ENCODE data around the gene CTF1.

Gene CTF1

GRCh38 chr16:30894540-30895368 lies 1.7 kb upstream of the CTF1 start:
- no peak for DNase-seq

DNA sequence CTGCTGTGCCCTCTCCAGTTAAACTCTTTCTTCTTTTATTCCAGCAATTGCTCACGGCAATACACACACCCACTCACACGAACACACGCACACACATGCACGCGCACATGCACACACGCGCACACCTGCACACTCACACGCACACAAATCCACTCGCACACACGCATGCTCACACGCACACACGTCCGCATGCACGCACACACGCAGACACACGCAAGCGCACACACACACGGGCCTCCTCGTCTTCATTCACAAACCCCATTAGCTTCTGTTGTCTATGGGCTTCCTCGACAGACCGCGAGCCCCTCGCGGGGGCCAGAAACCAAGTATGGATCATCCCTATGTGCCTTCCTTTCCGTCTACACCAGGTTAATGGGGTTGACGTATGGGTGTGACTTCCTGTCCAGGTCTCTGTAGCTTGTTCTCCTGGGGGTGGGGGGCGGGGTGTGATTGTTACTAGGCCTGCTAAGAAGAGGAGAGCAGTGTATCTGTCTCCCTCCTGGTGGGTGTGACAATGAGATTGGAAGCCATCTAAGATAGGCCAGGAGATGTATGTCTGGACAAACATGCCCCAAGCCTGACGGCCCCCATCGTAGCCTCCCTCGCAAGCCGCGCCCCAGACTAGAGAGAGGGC lies 670 bp upstream of the CTF1 start:
- Mint-ChIP-seq H3K4me1 (ENCODE audit: low read depth) (peaks cover 45% of the 10 kb centered on the region), H3K36me3 (ENCODE audit: low read depth) (peaks cover 17% of the 10 kb centered on the region), H3K9me3 (no peaks in the 10 kb centered on the region), H3K4me3 (no peak overlapping the region), H3K27me3 (no peaks in the 10 kb centered on the region), H3K27ac (peak overlapping the region; percentile 61)
- DNase-seq: peak; percentile 36

More at GRCh38 chr16:30894540-30895368, 1.7 kb upstream of the CTF1 start:
- Mint-ChIP-seq H3K4me3 (peak overlapping the region; percentile 74), H3K4me1 (ENCODE audit: low read depth) (peaks cover 44% of the 10 kb centered on the region), H3K36me3 (ENCODE audit: low read depth) (peaks cover 23% of the 10 kb centered on the region), H3K9me3 (no peaks in the 10 kb centered on the region), H3K27me3 (no peaks in the 10 kb centered on the region), H3K27ac (peak overlapping the region; percentile 91)

- Mint-ChIP-seq H3K27me3 (no peaks in the 10 kb centered on the region), H3K27ac (peak overlapping the region; percentile 92), H3K9me3 (no peaks in the 10 kb centered on the region), H3K4me3 (peak overlapping the region; percentile 66), H3K4me1 (ENCODE audit: low read depth) (peaks cover 52% of the 10 kb centered on the region), H3K36me3 (ENCODE audit: low read depth) (peaks cover 7% of the 10 kb centered on the region)
- peak; percentile 88 for DNase-seq
These were observed 697 bp downstream of the CTF1 start for GRCh38 chr16:30896889-30897733.

DNA sequence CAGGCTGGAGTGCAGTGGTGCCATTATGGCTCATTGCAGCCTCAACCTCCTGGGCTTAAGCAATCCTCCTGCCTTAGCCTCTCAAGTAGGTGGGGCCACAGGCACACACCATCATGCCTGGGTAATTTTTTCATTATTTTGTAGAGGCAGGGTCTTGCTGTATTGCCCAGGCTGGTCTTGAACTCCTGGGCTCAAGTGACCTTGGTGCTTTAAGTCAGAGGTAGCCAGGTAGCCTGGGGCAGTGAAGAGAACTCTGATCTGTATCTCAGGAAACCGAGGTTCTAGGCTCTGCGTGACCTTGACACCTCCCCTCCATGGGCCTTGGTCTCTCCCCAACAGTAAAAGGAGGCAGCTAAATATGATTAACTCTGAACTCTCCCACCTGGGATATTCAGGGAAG lies 3.4 kb downstream of the CTF1 start:
- no peak for DNase-seq
- H3K4me1 Mint-ChIP-seq (ENCODE audit: low read depth): peaks cover 51% of the 10 kb centered on the region
- H3K27ac Mint-ChIP-seq: no peak overlapping the region
- no peaks in the 10 kb centered on the region for H3K36me3 Mint-ChIP-seq (ENCODE audit: low read depth)
- peaks cover 3% of the 10 kb centered on the region for H3K9me3 Mint-ChIP-seq
- no peaks in the 10 kb centered on the region for H3K27me3 Mint-ChIP-seq
- H3K4me3 Mint-ChIP-seq: no peak overlapping the region

GRCh38 chr16:30900588-30900987 lies 4.2 kb downstream of the CTF1 start:
- H3K4me3 Mint-ChIP-seq: no peak overlapping the region

DNA sequence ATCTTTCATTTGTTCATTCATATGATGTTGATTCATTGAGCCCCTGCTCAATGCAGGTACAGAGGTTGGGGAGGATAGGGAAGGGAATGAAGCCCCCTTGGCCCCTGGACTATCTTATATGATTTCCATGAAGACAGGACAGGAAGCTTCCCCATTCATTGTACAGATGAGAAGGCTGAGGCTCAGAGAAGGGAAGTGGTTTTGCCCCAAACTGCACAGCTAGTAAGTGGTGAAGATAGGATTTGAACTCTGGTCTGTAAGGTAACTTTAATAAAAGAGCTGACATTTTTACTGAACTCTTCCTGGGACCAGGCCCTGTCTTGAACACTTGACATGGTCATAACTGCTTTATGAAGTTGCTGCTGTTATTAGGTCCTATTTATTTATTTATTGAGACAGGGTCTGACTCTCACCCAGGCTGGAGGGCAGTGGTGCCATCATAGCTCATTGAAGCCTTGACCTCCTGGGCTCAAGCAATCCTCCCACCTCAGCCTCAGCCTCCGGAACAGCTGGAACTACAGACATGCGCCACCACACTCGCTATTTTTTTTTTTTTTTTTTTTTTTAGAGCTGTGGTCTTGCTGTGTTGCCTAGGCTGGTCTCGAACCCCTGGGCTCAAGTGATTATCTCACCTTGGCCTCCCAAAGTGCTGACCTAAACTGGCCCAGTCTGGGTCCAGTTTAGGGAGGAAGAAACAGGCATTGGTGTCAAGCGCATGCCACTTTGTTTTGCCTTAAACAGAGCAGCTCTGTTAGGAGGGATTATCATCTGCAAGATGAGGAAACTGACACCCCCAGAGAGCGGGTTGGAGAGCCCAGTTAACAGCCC lies 5.0 kb downstream of the CTF1 start:
- Mint-ChIP-seq H3K27me3 (no peaks in the 10 kb centered on the region), H3K4me1 (ENCODE audit: low read depth) (peaks cover 37% of the 10 kb centered on the region), H3K36me3 (ENCODE audit: low read depth) (no peaks in the 10 kb centered on the region), H3K4me3 (peak overlapping the region; percentile 69), H3K27ac (peak overlapping the region; percentile 69), H3K9me3 (peaks cover 3% of the 10 kb centered on the region)
- DNase-seq: no peak

More at GRCh38 chr16:30900588-30900987, 4.2 kb downstream of the CTF1 start:
- H3K9me3 Mint-ChIP-seq: peaks cover 3% of the 10 kb centered on the region
- no peak overlapping the region for H3K27ac Mint-ChIP-seq
- peaks cover 44% of the 10 kb centered on the region for H3K4me1 Mint-ChIP-seq (ENCODE audit: low read depth)
- no peaks in the 10 kb centered on the region for H3K36me3 Mint-ChIP-seq (ENCODE audit: low read depth)
- no peaks in the 10 kb centered on the region for H3K27me3 Mint-ChIP-seq
- no peak for DNase-seq

- H3K27ac Mint-ChIP-seq: peak overlapping the region; percentile 96
- no peaks in the 10 kb centered on the region for H3K36me3 Mint-ChIP-seq (ENCODE audit: low read depth)
- no peaks in the 10 kb centered on the region for H3K27me3 Mint-ChIP-seq
- H3K9me3 Mint-ChIP-seq: peaks cover 3% of the 10 kb centered on the region
- peaks cover 30% of the 10 kb centered on the region for H3K4me1 Mint-ChIP-seq (ENCODE audit: low read depth)
- peak; percentile 85 for DNase-seq
- peak overlapping the region; percentile 87 for H3K4me3 Mint-ChIP-seq
These were observed 5.9 kb downstream of the CTF1 start for GRCh38 chr16:30902029-30902972.

- H3K4me3 Mint-ChIP-seq: peak overlapping the region; percentile 87
- peak overlapping the region; percentile 96 for H3K27ac Mint-ChIP-seq
- peak; percentile 57 for DNase-seq
- no peaks in the 10 kb centered on the region for H3K27me3 Mint-ChIP-seq
- peaks cover 3% of the 10 kb centered on the region for H3K9me3 Mint-ChIP-seq
- no peaks in the 10 kb centered on the region for H3K36me3 Mint-ChIP-seq (ENCODE audit: low read depth)
- H3K4me1 Mint-ChIP-seq (ENCODE audit: low read depth): peaks cover 33% of the 10 kb centered on the region
These were observed 6.6 kb downstream of the CTF1 start for GRCh38 chr16:30903002-30903401.

GRCh38 chr16:30903596-30903995 lies 7.2 kb downstream of the CTF1 start:
- H3K27ac Mint-ChIP-seq: peak overlapping the region; percentile 86
- H3K36me3 Mint-ChIP-seq (ENCODE audit: low read depth): no peaks in the 10 kb centered on the region
- H3K27me3 Mint-ChIP-seq: no peaks in the 10 kb centered on the region
- H3K9me3 Mint-ChIP-seq: peaks cover 3% of the 10 kb centered on the region
- H3K4me1 Mint-ChIP-seq (ENCODE audit: low read depth): peaks cover 33% of the 10 kb centered on the region
- no peak for DNase-seq
- H3K4me3 Mint-ChIP-seq: no peak overlapping the region

DNA sequence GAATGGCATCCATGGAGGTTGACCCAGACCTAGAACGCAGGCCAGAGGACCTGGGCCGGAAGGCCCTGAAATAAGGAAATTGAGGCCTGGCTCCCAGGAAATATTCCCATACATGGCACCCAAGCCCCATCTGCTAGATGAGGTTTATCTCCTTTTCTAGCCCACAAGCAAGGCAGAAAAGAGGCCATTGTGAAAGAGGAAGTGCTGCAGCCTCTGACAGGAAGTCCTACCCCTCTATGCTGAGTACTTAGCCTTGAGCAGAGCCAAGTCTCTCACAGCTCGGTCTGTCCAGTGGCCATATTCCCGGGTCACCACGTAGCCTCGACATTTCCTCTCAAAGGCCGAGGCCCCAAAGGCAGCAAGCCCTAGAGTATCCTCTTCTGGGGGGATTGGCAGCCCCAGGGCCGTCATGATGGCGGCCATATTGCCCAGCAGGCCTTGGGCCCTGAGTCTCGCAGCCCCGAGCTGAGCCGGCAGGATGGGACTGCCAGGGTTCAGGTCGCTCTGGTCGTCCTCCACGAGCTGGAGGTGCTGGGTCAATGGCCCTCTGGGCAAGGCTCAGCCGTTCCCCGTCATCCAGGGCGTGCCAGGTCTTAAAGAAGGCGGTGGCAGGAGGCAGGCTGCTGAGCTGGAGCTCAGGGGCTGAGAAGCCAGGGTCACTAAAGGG lies 7.8 kb downstream of the CTF1 start:
- peak overlapping the region; percentile 86 for H3K27ac Mint-ChIP-seq
- H3K4me3 Mint-ChIP-seq: no peak overlapping the region
- no peak for DNase-seq
- peaks cover 33% of the 10 kb centered on the region for H3K4me1 Mint-ChIP-seq (ENCODE audit: low read depth)
- H3K9me3 Mint-ChIP-seq: peaks cover 3% of the 10 kb centered on the region
- H3K27me3 Mint-ChIP-seq: no peaks in the 10 kb centered on the region
- no peaks in the 10 kb centered on the region for H3K36me3 Mint-ChIP-seq (ENCODE audit: low read depth)

GRCh38 chr16:30907064-30907463 lies 10.7 kb downstream of the CTF1 start:
- Mint-ChIP-seq H3K27me3 (no peaks in the 10 kb centered on the region), H3K36me3 (ENCODE audit: low read depth) (no peaks in the 10 kb centered on the region), H3K4me1 (ENCODE audit: low read depth) (peaks cover 22% of the 10 kb centered on the region), H3K27ac (no peak overlapping the region), H3K4me3 (no peak overlapping the region), H3K9me3 (peaks cover 3% of the 10 kb centered on the region)
- no peak for DNase-seq

GRCh38 chr16:30910427-30911029 lies 14.1 kb downstream of the CTF1 start:
- no peaks in the 10 kb centered on the region for H3K27me3 Mint-ChIP-seq
- H3K27ac Mint-ChIP-seq: no peak overlapping the region
- H3K4me1 Mint-ChIP-seq (ENCODE audit: low read depth): peaks cover 8% of the 10 kb centered on the region
- no peaks in the 10 kb centered on the region for H3K9me3 Mint-ChIP-seq
- DNase-seq: no peak
- no peaks in the 10 kb centered on the region for H3K36me3 Mint-ChIP-seq (ENCODE audit: low read depth)
- H3K4me3 Mint-ChIP-seq: no peak overlapping the region

Measured in activated T-cell treated with anti-CD3 and anti-CD28 coated beads, Interleukin-2, amount 50 U/mL, for 24 hours (primary cell).